HG03520 (cell line): ENCODE measurements around the gene PRLH.
"Not testable (repeated sequence)": the region's sequence is repeated elsewhere in the genome, so short reads cannot be mapped to it uniquely, and the experiment has no call there.

Experiments used
- ATAC-seq: cut with Tn5 transposase; IDR thresholded peaks from one replicate; pipeline ENCODE4 v1.9.1; 2021; ENCODE audit warnings: mild to moderate bottlenecking, moderate library complexity; ENCODE audit not compliant: unreplicated experiment

The PRLH gene

GRCh38 chr2:237598468-237599208 is 32.3 kb downstream of the PRLH start:
- ATAC-seq = no peak

DNA sequence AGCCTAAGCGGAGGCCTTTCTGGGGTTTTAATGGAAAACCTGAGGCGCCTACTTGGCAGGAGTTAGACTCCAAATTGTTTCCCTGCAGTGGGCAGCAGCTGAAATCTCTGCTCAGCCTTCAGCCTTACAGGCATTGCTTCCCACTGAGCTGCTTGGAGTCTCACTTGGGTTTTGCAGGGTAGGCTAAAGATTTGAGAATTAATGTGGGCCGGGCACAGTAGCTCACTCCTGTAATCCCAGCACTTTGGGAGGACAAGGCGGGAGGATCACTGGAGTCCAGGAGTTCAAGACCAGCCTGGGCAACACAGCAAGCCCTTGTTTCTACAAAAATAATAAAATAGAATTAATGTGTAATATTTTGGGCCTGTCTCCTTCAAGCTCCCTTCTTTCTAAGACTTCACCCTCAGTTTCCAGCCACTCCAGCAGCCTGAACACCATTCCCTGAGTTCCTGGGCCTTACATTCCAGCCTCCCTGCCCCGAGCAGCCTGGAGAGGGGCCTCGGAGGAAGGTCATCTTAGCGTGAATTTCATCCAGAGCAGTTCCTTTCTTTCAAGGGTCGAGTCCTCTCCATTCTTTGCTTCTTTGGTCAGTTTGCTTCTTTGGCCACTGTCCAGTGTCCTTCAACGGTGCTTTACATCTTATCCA is 33.2 kb downstream of the PRLH start:
- ATAC-seq = no peak

DNA sequence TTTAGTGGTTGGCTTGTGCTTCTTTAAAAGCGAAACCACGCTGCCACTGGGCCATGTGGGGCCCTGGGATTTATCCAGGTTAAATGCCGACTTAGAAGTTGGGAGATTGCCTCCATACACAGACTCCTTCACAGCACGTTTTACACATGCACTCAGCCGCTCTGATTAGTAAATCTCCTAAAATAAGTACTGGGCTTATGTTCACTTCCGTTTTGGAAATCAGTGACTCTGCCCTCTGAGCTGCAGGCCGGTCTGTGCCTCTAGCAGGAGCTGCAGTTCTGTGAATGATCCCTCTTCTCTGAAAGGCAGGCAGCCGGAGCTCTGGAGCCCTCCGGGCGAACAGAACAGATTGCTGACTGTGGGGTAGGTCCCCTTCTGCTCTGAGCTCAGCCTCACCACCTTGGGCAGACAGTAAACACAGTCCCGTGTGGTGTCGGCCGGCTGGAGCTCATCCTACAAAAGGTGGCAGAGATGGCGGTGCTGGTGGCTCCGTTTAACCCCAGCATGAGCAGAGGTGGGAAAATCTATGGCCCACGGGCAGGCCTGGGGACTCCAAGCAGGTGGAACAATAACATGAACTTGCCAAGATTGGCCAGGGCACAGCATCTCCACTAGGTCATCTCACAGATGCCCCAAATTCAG is 34.0 kb downstream of the PRLH start:
- ATAC-seq = no peak

GRCh38 chr2:237601453-237602116 is 35.2 kb downstream of the PRLH start:
- ATAC-seq = no peak

- ATAC-seq = no peak
Observed at GRCh38 chr2:237602409-237602808, 36.0 kb downstream of the PRLH start.

- no peak for ATAC-seq
Observed at GRCh38 chr2:237603049-237603717, 36.8 kb downstream of the PRLH start.

DNA sequence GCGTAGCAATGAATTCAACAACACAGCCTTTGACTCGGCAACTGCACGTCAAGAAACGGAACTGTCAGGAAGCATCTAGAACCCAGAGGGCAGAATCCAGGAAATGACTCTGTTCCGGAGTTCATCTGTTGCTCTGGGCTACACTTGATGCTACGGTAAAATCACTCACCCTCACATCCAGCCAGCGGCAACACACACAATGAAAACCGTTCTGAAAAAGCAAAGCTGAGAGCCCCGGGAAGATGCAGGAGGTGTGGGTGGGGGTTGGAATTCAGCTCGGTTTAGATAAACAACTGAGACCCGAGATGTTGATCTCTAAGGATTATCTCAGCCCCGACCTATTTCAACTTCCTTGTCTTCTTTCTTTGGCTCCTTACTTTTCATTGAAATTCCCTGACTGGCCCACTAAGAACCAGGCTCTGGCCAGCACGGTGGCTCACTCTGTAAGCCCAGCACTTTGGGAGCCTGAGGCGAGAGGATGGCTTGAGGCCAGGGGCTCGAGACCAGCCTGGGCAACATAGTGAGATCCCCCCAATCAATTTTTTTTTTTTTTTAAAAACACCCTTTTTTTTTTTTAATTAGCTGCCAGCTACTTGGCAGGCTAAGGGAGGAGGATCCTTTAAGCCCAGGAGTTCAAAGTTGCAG is 37.5 kb downstream of the PRLH start:
- ATAC-seq = no peak

- ATAC-seq = no peak
Observed at GRCh38 chr2:237604391-237604790, 38.0 kb downstream of the PRLH start.

DNA sequence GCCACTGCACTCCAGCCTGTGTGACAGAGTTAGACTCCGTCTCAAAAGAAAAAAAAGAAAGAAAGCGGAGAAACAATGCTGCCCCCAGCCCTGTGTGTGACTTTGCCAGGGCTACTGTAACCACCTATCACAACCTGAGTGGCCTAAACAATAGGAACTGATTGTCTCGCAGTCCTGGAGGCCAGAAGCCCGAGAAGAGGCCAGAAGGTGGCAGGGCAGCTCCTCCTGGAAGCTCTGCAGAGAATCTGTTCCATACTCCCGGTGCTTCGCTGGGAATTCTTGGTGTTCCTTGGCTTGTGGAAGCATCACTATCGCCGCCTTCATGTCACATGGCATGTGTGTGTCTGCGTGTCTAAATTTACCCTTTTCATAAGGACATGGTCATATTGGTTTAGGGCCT is 38.6 kb downstream of the PRLH start:
- ATAC-seq = no peak

- not testable (repeated sequence) for ATAC-seq
Observed at GRCh38 chr2:237606522-237606921, 40.1 kb downstream of the PRLH start.

GRCh38 chr2:237612527-237613357 is 46.4 kb downstream of the PRLH start:
- ATAC-seq = no peak

- ATAC-seq = no peak
Observed at GRCh38 chr2:237613679-237614078, 47.3 kb downstream of the PRLH start.

DNA sequence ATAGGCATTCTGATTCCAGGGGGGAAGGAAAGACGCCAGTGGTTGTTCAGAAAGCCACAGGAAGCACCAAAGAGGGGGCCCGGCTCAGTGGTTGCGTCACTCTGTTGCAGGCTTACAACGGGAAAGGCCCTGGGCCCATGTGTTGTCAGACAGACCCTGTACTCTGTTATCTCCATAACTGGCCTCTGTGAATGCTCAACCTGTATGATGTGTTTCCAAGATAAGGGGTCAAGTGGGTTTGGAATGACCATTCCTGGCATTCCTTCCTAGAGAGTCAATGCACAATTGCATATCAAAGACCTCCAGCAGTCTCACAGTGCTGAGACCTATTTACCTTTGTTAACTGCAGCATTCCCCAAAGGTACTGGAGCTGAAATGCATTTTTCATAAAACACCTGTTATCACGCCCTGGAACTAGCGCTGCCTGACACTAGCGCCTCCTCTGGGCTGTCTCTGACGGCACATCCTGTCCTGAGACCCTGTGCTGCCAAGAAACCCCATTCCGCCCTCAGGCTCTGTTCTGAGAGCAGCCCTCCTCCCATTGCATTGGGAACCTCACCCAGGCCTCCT is 47.9 kb downstream of the PRLH start:
- no peak for ATAC-seq

DNA sequence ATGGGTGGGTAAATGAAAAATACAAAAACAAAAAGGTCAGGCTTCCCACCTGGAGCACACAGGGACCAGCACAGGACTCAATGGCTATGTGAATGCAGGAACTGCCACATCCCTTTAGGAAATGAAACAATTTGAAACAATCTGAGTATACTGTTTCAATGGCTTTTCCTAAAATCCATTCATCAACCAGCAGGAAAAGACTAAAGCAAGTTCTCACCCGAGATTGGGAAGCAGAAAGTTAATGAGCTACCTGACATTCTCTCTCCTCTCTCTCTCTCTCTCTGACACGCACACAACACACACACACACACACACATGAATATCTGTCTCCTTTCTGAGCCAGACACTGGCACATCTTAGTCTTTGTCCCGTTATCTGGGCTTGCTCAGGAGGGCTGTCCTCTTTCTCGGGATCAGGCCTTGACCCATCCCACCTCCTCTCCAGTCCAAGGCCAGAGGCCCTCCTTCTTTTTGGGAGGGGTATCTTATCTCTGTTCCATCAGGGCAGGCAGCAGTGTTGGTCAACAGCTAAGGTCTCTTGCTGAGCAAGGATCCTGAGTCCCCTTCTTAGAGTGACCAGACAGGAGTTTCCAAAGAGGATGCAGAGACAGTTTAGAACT is 49.4 kb downstream of the PRLH start:
- ATAC-seq = no peak

- ATAC-seq = no peak
Observed at GRCh38 chr2:237616373-237616733, 50.0 kb downstream of the PRLH start.
